Effector memory CD4-positive, alpha-beta T cell (primary cell): Measurements from ENCODE around the gene MON2.
A peak's percentile ranks its signal among the peaks of the same experiment; 100 is the strongest.

Source experiments
- DNase-seq, 3 donors: peaks; one replicate each; pipeline ENCODE4 v3.0.0-alpha.2; 2020
- H3K27ac ChIP-seq: 2 replicates; pipeline ENCODE4 v1.7.0; 2013; ENCODE audit warnings: mild to moderate bottlenecking, low read length, moderate library complexity; ENCODE audit not compliant: insufficient read depth, poor library complexity, severe bottlenecking
- H3K27me3 ChIP-seq: replicated peaks from 2 replicates; pipeline ENCODE4 v1.7.0; 2013; ENCODE audit warnings: mild to moderate bottlenecking, low read length; ENCODE audit not compliant: insufficient read depth, control insufficient read depth, poor library complexity, severe bottlenecking
- H3K36me3 ChIP-seq: 2 replicates; pipeline ENCODE4 v1.7.0; 2013; ENCODE audit warnings: mild to moderate bottlenecking, low read length, moderate library complexity; ENCODE audit not compliant: control insufficient read depth, insufficient read depth
- H3K4me1 ChIP-seq: 2 replicates; pipeline ENCODE4 v1.7.0; 2013; ENCODE audit warnings: low read length, mild to moderate bottlenecking; ENCODE audit not compliant: control insufficient read depth, insufficient read depth, poor library complexity, severe bottlenecking
- H3K4me3 ChIP-seq: 2 replicates; pipeline ENCODE4 v1.7.0; 2013; ENCODE audit warnings: low read length, low read depth, mild to moderate bottlenecking; ENCODE audit not compliant: insufficient read depth, poor library complexity, severe bottlenecking
- H3K9me3 ChIP-seq: 2 replicates; pipeline ENCODE4 v1.7.0; 2013; ENCODE audit warnings: mild to moderate bottlenecking, low read length, moderate library complexity; ENCODE audit not compliant: control insufficient read depth
- total RNA-seq, 3 donors: gene quantifications; one replicate each; lab custom pipeline; 2026; lab: John Stamatoyannopoulos, UW

Gene MON2
- 96.5 to 120 (median 115) reads per million in 3 donors for total RNA-seq

- H3K36me3 ChIP-seq = no peaks in the 10 kb centered on the region
- H3K4me3 ChIP-seq = peak within 1 kb of the TSS; percentile 96
- peaks cover 6% of the 10 kb centered on the region for H3K4me1 ChIP-seq
- peak within 1 kb of the TSS; percentile 89 for H3K27ac ChIP-seq
- H3K9me3 ChIP-seq = no peaks in the 10 kb centered on the region
- no peaks in the 10 kb centered on the region for H3K27me3 ChIP-seq
- peak; percentile 78 to 84 (median 80) for DNase-seq
Measured at GRCh38 chr12:62466594-62467491, at the start of gene MON2. TSS of gene MON2 (plus strand) at chr12:62466826. CDS start at chr12:62467208, 382 bp downstream.

GRCh38 chr12:62426089-62426488 is 40.5 kb upstream of the MON2 start:
- H3K4me1 ChIP-seq = no peaks in the 10 kb centered on the region
- DNase-seq = no peak
- H3K4me3 ChIP-seq = no peak overlapping the region
- H3K27me3 ChIP-seq = no peaks in the 10 kb centered on the region
- H3K9me3 ChIP-seq = no peaks in the 10 kb centered on the region
- no peak overlapping the region for H3K27ac ChIP-seq
- no peaks in the 10 kb centered on the region for H3K36me3 ChIP-seq

- no peak overlapping the region for H3K4me3 ChIP-seq
- H3K36me3 ChIP-seq = no peaks in the 10 kb centered on the region
- DNase-seq = no peak
- H3K27ac ChIP-seq = no peak overlapping the region
- H3K4me1 ChIP-seq = peaks cover under 1% of the 10 kb centered on the region
- no peaks in the 10 kb centered on the region for H3K9me3 ChIP-seq
- no peaks in the 10 kb centered on the region for H3K27me3 ChIP-seq
Measured at GRCh38 chr12:62429457-62429856, 37.2 kb upstream of the MON2 start.

GRCh38 chr12:62434494-62435302 is 31.9 kb upstream of the MON2 start:
- Histone ChIP-seq H3K9me3 (no peaks in the 10 kb centered on the region), H3K36me3 (no peaks in the 10 kb centered on the region), H3K4me1 (peaks cover 6% of the 10 kb centered on the region), H3K27ac (no peak overlapping the region), H3K4me3 (peak overlapping the region; percentile 51), H3K27me3 (no peaks in the 10 kb centered on the region)
- no peak for DNase-seq

GRCh38 chr12:62435303-62436163 is 31.1 kb upstream of the MON2 start:
- no peak overlapping the region for H3K27ac ChIP-seq
- peaks cover 6% of the 10 kb centered on the region for H3K4me1 ChIP-seq
- H3K36me3 ChIP-seq = no peaks in the 10 kb centered on the region
- DNase-seq = no peak
- H3K27me3 ChIP-seq = no peaks in the 10 kb centered on the region
- H3K4me3 ChIP-seq = peak overlapping the region; percentile 51
- H3K9me3 ChIP-seq = no peaks in the 10 kb centered on the region

GRCh38 chr12:62436164-62436503 is 30.5 kb upstream of the MON2 start:
- Histone ChIP-seq H3K4me3 (no peak overlapping the region), H3K9me3 (no peaks in the 10 kb centered on the region), H3K36me3 (no peaks in the 10 kb centered on the region), H3K4me1 (peaks cover 6% of the 10 kb centered on the region), H3K27me3 (no peaks in the 10 kb centered on the region), H3K27ac (no peak overlapping the region)
- no peak for DNase-seq

- no peak overlapping the region for H3K27ac ChIP-seq
- H3K4me3 ChIP-seq = no peak overlapping the region
- H3K4me1 ChIP-seq = peaks cover 6% of the 10 kb centered on the region
- H3K27me3 ChIP-seq = no peaks in the 10 kb centered on the region
- DNase-seq = peak in 1 of 3 donors; percentile 36
- no peaks in the 10 kb centered on the region for H3K9me3 ChIP-seq
- H3K36me3 ChIP-seq = no peaks in the 10 kb centered on the region
Measured at GRCh38 chr12:62438098-62438692, 28.4 kb upstream of the MON2 start.

- no peak for DNase-seq
- Histone ChIP-seq H3K4me1 (no peaks in the 10 kb centered on the region), H3K27me3 (no peaks in the 10 kb centered on the region), H3K36me3 (no peaks in the 10 kb centered on the region), H3K4me3 (no peak overlapping the region), H3K27ac (no peak overlapping the region), H3K9me3 (no peaks in the 10 kb centered on the region)
Measured at GRCh38 chr12:62446754-62447452, 19.7 kb upstream of the MON2 start.

- H3K9me3 ChIP-seq = no peaks in the 10 kb centered on the region
- no peak for DNase-seq
- H3K27ac ChIP-seq = no peak overlapping the region
- H3K4me3 ChIP-seq = no peak overlapping the region
- H3K36me3 ChIP-seq = no peaks in the 10 kb centered on the region
- H3K27me3 ChIP-seq = no peaks in the 10 kb centered on the region
- no peaks in the 10 kb centered on the region for H3K4me1 ChIP-seq
Measured at GRCh38 chr12:62448436-62448835, 18.2 kb upstream of the MON2 start.
